PC-3 (cell line): Measurements from ENCODE around the gene ARVCF. TPM values are rescaled to one million over a fixed set of nuclear protein-coding genes. Genes with fewer than 3 reads are reported as not detected.

ENCODE experiments used
- ATAC-seq: fragments of 200-7000 bp; cut with Tn5 transposase; 2 replicates; pipeline ENCODE4 v1.9.1; 2020; ENCODE audit warnings: mild to moderate bottlenecking, moderate library complexity
- BruUV-seq: library from RNA; stranded (reverse); fragments of 400-500 nt; replicated peaks from 2 replicates; lab custom pipeline; 2021; lab: Mats Ljungman, UMichigan
- CTCF ChIA-PET: fragments of 300-600 bp; sonication (Branson Sonifier 250); formaldehyde crosslinking; loops from one replicate; lab custom pipeline; 2022; ENCODE audit warnings: antibody characterized with exemption; lab: Charles Lee
- POLR2A ChIA-PET: fragments of 300-600 bp; sonication (Branson Sonifier 250); formaldehyde crosslinking; loops from one replicate; lab custom pipeline; 2022; ENCODE audit warnings: antibody characterized with exemption; ENCODE audit not compliant: unreplicated experiment; lab: Charles Lee
- DNase-seq: peaks from one replicate; pipeline ENCODE4 v3.0.0-alpha.2; 2015
- H2AFZ ChIP-seq: fragments of 300-600 bp; sonication (generic); 2 replicates; pipeline ENCODE4 v1.6.0; 2016; ENCODE audit warnings: antibody characterized with exemption, low read length
- H3F3A ChIP-seq: fragments of 300-600 bp; sonication (generic); one replicate; pipeline ENCODE4 v1.6.0; 2017; ENCODE audit warnings: antibody characterized with exemption, low read length, control low read depth, mild to moderate bottlenecking; ENCODE audit not compliant: unreplicated experiment
- H3K27ac ChIP-seq: fragments of 300-600 bp; sonication (generic); 2 replicates; pipeline ENCODE4 v1.5.1; 2016; ENCODE audit warnings: mild to moderate bottlenecking, low read length
- H3K27me3 ChIP-seq: fragments of 300-600 bp; sonication (generic); 2 replicates; pipeline ENCODE4 v1.6.1; 2016; ENCODE audit warnings: low read length, mixed read lengths
- H3K36me3 ChIP-seq: fragments of 300-600 bp; sonication (generic); 2 replicates; pipeline ENCODE4 v1.6.1; 2016; ENCODE audit warnings: low read depth, mixed run types, low read length, mixed read lengths
- H3K4me1 ChIP-seq: fragments of 300-600 bp; sonication (generic); 2 replicates; pipeline ENCODE4 v1.5.1; 2016; ENCODE audit warnings: low read length; ENCODE audit not compliant: insufficient read depth
- H3K4me2 ChIP-seq: fragments of 300-600 bp; sonication (generic); 2 replicates; pipeline ENCODE4 v1.6.0; 2016; ENCODE audit warnings: low read length
- H3K4me3 ChIP-seq: fragments of 300-600 bp; sonication (generic); 2 replicates; pipeline ENCODE4 v1.5.1; 2016; ENCODE audit warnings: mild to moderate bottlenecking, low read length, mixed read lengths
- H3K79me2 ChIP-seq: fragments of 300-600 bp; sonication (generic); 2 replicates; pipeline ENCODE4 v1.6.1; 2017; ENCODE audit warnings: low read length, mixed read lengths
- H3K9ac ChIP-seq: fragments of 300-600 bp; sonication (generic); 2 replicates; pipeline ENCODE4 v1.6.0; 2016; ENCODE audit warnings: mild to moderate bottlenecking, low read length
- H3K9me2 ChIP-seq: fragments of 300-600 bp; sonication (generic); replicated peaks from 2 replicates; pipeline ENCODE4 v1.6.1; 2016; ENCODE audit warnings: mixed run types, low read length, mixed read lengths
- H3K9me3 ChIP-seq: fragments of 300-600 bp; sonication (generic); 2 replicates; pipeline ENCODE4 v1.6.1; 2016; ENCODE audit warnings: low read length, mixed read lengths
- H4K20me1 ChIP-seq: fragments of 300-600 bp; sonication (generic); 2 replicates; pipeline ENCODE4 v1.6.1; 2016; ENCODE audit warnings: low read length, mixed read lengths
- CTCF ChIP-seq: fragments of 300-600 bp; sonication (generic); conservative IDR thresholded peaks from 2 replicates; pipeline ENCODE4 v1.5.1; 2017; ENCODE audit warnings: antibody characterized with exemption, low read depth, mild to moderate bottlenecking, low read length
- EZH2 ChIP-seq: fragments of 300-600 bp; sonication (generic); IDR thresholded peaks from one replicate; pipeline ENCODE4 v1.6.1; 2017; ENCODE audit warnings: antibody characterized with exemption, mild to moderate bottlenecking, low read length; ENCODE audit not compliant: unreplicated experiment
- EZH2phosphoT487 ChIP-seq: fragments of 300-600 bp; sonication (generic); IDR thresholded peaks from 2 replicates; pipeline ENCODE4 v1.6.1; 2018; ENCODE audit warnings: mild to moderate bottlenecking, antibody characterized with exemption, low read length, borderline replicate concordance
- intact Hi-C: fragments of 100-400 bp; cut with micrococcal nuclease; formaldehyde crosslinking; loops from 2 replicates; pipeline ENCODE4 v1.9.0; 2023
- total RNA-seq: library from RNA; depleted of rRNA; stranded (reverse); fragments of >200 nt; gene quantifications from 2 replicates; pipeline ENCODE4 v1.2.3, GENCODE V29; 2014

The ARVCF gene
- total RNA-seq, 1 experiment from 2014 or later, result 20.0 TPM

- no peak overlapping the region for H3K4me2 ChIP-seq
- no peaks in the 10 kb centered on the region for H3K9me3 ChIP-seq
- no peak overlapping the region for H3K9ac ChIP-seq
- no peaks in the 10 kb centered on the region for H3K27me3 ChIP-seq
- no peaks in the 10 kb centered on the region for H3K4me1 ChIP-seq
- H3F3A ChIP-seq, result no peaks in the 10 kb centered on the region
- no peak overlapping the region for H3K27ac ChIP-seq
- no peak overlapping the region for H2AFZ ChIP-seq
- BruUV-seq, result no TSS peak
- TF ChIP-seq EZH2phosphoT487, result no peak
- TF ChIP-seq EZH2, result no peak
- no peak for TF ChIP-seq CTCF
- intact Hi-C loops, result loop anchor here (2.0 kb wide), 1 partner anchor 52 kb away; no protein-coding TSS in a partner anchor
- DNase-seq (no peak), ATAC-seq (no peak)
- no peaks in the 10 kb centered on the region for H3K79me2 ChIP-seq
- no peak overlapping the region for H3K4me3 ChIP-seq
- H3K9me2 ChIP-seq, result no peaks in the 10 kb centered on the region
- no peaks in the 10 kb centered on the region for H4K20me1 ChIP-seq
- no peaks in the 10 kb centered on the region for H3K36me3 ChIP-seq
- ChIA-PET CTCF (no interaction called here), POLR2A (no interaction called here)
These were observed 2.0 kb downstream of the ARVCF start for GRCh38 chr22:20014526-20015186.

- no peak for TF ChIP-seq EZH2
- TF ChIP-seq EZH2phosphoT487, result no peak
- TF ChIP-seq CTCF, result peak; percentile 38
- ChIA-PET POLR2A (no interaction called here), CTCF (no interaction called here)
- H3K9ac ChIP-seq, result no peak overlapping the region
- H3K36me3 ChIP-seq, result no peaks in the 10 kb centered on the region
- H3K4me1 ChIP-seq, result no peaks in the 10 kb centered on the region
- H4K20me1 ChIP-seq, result no peaks in the 10 kb centered on the region
- intact Hi-C loops, result no loop called here
- no peaks in the 10 kb centered on the region for H3F3A ChIP-seq
- no peaks in the 10 kb centered on the region for H3K9me3 ChIP-seq
- H3K27me3 ChIP-seq, result no peaks in the 10 kb centered on the region
- BruUV-seq, result no TSS peak
- DNase-seq (no peak), ATAC-seq (no peak)
- H3K4me3 ChIP-seq, result no peak overlapping the region
- H2AFZ ChIP-seq, result no peak overlapping the region
- no peak overlapping the region for H3K4me2 ChIP-seq
- H3K79me2 ChIP-seq, result no peaks in the 10 kb centered on the region
- no peak overlapping the region for H3K27ac ChIP-seq
- no peaks in the 10 kb centered on the region for H3K9me2 ChIP-seq
These were observed 3.2 kb downstream of the ARVCF start for GRCh38 chr22:20013382-20013871.

GRCh38 chr22:20012741-20013331, 3.8 kb downstream of the ARVCF start:
- H3K27ac ChIP-seq, result no peak overlapping the region
- no TSS peak for BruUV-seq
- no peak overlapping the region for H3K4me2 ChIP-seq
- intact Hi-C loops, result no loop called here
- H3K9me2 ChIP-seq, result no peaks in the 10 kb centered on the region
- no peaks in the 10 kb centered on the region for H3F3A ChIP-seq
- H2AFZ ChIP-seq, result no peak overlapping the region
- ChIA-PET CTCF (no interaction called here), POLR2A (no interaction called here)
- no peaks in the 10 kb centered on the region for H4K20me1 ChIP-seq
- H3K9me3 ChIP-seq, result no peaks in the 10 kb centered on the region
- ATAC-seq, result no peak
- no peaks in the 10 kb centered on the region for H3K4me1 ChIP-seq
- no peak for DNase-seq
- H3K27me3 ChIP-seq, result no peaks in the 10 kb centered on the region
- no peak overlapping the region for H3K9ac ChIP-seq
- H3K4me3 ChIP-seq, result no peak overlapping the region
- H3K79me2 ChIP-seq, result no peaks in the 10 kb centered on the region
- no peaks in the 10 kb centered on the region for H3K36me3 ChIP-seq
- TF ChIP-seq EZH2 (no peak), CTCF (no peak), EZH2phosphoT487 (no peak)
